IPS-NIHi7 (cell line): ENCODE data around the gene MED13.
A peak's percentile ranks its signal among the peaks of the same experiment; 100 is the strongest.

Experiments used
- DNase-seq: peaks from one replicate; pipeline ENCODE4 v3.0.0; 2012; ENCODE audit warnings: mixed read lengths; ENCODE audit errors: extremely low spot score

Gene MED13, protein sequence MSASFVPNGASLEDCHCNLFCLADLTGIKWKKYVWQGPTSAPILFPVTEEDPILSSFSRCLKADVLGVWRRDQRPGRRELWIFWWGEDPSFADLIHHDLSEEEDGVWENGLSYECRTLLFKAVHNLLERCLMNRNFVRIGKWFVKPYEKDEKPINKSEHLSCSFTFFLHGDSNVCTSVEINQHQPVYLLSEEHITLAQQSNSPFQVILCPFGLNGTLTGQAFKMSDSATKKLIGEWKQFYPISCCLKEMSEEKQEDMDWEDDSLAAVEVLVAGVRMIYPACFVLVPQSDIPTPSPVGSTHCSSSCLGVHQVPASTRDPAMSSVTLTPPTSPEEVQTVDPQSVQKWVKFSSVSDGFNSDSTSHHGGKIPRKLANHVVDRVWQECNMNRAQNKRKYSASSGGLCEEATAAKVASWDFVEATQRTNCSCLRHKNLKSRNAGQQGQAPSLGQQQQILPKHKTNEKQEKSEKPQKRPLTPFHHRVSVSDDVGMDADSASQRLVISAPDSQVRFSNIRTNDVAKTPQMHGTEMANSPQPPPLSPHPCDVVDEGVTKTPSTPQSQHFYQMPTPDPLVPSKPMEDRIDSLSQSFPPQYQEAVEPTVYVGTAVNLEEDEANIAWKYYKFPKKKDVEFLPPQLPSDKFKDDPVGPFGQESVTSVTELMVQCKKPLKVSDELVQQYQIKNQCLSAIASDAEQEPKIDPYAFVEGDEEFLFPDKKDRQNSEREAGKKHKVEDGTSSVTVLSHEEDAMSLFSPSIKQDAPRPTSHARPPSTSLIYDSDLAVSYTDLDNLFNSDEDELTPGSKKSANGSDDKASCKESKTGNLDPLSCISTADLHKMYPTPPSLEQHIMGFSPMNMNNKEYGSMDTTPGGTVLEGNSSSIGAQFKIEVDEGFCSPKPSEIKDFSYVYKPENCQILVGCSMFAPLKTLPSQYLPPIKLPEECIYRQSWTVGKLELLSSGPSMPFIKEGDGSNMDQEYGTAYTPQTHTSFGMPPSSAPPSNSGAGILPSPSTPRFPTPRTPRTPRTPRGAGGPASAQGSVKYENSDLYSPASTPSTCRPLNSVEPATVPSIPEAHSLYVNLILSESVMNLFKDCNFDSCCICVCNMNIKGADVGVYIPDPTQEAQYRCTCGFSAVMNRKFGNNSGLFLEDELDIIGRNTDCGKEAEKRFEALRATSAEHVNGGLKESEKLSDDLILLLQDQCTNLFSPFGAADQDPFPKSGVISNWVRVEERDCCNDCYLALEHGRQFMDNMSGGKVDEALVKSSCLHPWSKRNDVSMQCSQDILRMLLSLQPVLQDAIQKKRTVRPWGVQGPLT (N-terminal part only)

GRCh38 chr17:62064791-62065563 lies at the start of gene MED13:
TSS of gene MED13 (minus strand) at chr17:62065278. CDS start at chr17:62065205, 73 bp downstream.
- peak; percentile 62 for DNase-seq

- DNase-seq, result no peak
These were observed 47.2 kb upstream of the MED13 start for GRCh38 chr17:62112229-62112628.

GRCh38 chr17:62111562-62112171 lies 46.6 kb upstream of the MED13 start:
- no peak for DNase-seq

- no peak for DNase-seq
These were observed 45.9 kb upstream of the MED13 start for GRCh38 chr17:62110923-62111484.

DNA sequence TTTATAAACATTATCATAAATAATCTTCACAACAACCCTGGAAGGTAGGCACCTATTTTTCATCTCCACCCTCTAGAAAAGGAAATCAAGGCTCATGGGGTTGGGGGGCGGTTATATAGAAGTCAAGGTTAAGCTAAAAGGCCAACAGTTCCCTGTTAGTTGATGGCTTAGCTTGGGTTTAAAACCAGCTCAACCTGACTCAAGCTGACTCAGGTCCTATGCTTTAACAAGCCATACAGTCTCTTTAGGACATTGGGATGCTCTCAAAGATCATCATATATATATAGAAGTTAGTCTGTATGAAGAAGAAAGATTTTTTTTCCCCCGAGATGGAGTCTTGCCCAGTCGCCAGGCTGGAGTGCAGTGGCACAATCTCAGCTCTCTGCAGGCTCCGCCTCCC lies 44.8 kb upstream of the MED13 start:
- DNase-seq, result no peak

DNA sequence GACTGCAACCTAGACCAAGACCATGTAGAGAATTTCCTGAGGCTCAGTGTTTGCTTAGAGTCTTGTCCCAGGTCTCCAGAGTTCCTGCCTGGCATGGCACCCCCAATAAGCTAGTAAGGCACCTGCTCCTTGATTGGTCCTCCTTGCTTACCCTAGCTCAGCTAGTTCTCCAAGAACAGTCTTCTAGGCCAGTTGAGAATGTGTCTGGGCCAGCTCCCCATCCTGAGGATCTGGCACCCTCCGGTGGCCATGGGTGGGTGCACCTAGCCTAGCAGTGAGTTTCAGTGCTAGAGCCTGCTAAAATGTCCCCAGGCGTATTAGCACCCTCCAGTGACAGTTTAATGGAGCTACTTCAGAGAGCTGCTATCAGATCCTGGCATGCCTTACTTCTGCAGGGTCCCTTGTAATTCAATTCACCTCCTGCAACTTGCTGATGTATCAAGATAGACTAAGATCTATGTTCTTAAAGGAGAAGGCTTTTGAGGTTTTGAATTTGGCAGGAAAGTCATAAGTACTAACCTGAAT lies 44.4 kb upstream of the MED13 start:
- peak; percentile 87 for DNase-seq

DNA sequence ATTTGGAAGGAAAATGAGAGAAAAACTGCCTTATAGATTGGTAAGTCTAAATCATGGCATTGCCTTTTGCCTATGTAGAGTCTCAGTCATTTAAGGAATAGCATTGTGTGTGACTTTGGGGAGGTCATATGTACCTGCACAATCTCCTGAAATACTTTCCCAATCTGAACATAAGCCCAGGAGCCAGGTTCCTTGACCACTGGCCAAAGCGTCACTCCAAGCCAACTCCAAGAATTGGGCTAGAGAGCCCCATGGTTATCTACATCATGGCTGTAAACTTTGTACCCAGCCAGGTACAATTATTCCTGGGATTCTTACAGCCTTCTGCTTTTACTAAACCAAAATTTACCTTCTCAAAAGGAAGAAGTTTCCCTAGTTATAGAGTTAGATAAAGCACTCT lies 40.8 kb upstream of the MED13 start:
- DNase-seq, result no peak

DNA sequence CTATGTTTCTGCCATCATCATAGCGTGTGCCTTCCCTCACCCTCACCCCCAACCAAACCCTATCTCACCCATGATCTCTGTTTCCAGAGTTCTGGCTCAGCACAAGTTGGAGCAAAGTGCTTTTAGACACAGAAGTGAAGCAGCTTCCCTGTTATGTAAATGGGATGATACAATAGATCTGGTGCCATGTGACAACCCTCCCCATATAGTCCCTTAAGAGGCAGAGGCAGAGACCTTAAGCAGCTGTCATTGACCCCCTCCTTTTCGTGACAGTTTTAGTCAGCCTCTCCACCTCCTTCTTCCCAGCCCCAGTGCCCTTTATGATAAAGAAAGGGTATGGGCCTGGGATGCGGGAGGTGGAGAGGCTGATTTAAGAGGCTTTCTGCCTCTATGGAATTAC lies 40.3 kb upstream of the MED13 start:
- no peak for DNase-seq

GRCh38 chr17:62101515-62101914 lies 36.4 kb upstream of the MED13 start:
- no peak for DNase-seq

- DNase-seq, result no peak
These were observed 36.0 kb upstream of the MED13 start for GRCh38 chr17:62101090-62101489.

GRCh38 chr17:62100055-62100454 lies 35.0 kb upstream of the MED13 start:
- no peak for DNase-seq

- no peak for DNase-seq
These were observed 34.5 kb upstream of the MED13 start for GRCh38 chr17:62099532-62099931.

- no peak for DNase-seq
These were observed 33.6 kb upstream of the MED13 start for GRCh38 chr17:62098623-62099231.

GRCh38 chr17:62096401-62096670 lies 31.3 kb upstream of the MED13 start:
- DNase-seq, result no peak

GRCh38 chr17:62094175-62094574 lies 29.1 kb upstream of the MED13 start:
- DNase-seq, result no peak

DNA sequence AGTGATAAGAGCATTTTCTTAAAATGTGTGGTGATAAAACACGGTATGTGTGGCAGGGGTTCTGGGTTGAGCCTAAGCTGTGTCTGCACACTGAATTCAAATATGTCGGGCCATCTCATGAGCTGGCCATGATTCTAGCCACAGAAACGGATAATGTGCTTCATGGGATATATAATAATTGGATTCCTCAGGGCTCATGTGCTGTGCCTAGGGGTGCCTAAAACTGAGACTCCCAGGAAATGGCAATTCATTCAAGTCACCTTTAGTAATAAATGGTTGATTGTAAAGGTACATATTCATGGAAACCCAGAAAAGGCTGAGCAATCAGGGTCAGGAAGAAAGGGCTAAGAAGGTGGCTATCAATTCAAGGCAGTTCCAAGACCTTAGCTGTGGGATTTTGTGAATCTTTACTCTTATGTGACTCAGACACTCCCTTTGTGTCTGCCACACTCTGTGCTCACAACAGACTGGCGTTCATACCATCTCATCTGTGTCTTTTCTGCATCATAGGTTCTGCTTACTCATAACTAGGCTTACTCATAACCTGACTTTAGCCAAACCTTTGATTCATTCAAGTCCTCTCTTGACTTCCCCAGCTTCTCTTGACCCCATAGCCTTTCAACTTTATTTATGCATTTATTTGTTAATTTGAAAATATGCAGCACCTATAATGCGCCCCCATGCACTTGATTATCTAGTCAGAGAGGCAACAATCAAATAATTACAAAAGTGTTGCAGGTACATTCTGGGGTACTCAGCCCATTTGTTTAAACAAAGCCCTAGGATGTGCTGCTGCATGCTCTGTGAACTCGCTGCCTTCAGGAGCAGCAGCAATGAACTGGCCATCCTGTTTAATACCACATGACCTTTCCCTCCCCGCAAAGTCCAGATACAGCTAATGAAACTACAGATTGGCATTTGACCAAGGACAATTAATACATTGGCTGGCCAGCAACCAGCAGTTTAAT lies 28.4 kb upstream of the MED13 start:
- no peak for DNase-seq

DNA sequence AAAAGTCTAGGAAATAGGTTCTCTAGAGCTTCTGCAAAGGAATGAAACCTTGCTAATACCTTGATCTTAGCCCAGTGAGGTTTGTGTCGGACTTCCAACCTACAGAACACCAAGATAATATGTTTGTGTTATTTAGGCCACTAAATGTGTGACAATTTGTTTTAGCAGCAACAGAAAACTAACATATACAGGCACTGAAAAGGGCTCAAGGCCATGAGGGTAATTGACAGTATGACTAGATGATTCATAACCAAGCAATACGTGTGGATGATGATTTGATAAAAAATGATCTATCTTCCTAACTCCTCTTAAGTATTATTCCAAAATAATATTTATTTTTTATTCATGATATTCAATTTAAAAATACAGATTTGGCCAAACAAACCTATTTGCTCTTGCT lies 27.7 kb upstream of the MED13 start:
- no peak for DNase-seq

GRCh38 chr17:62091804-62092203 lies 26.7 kb upstream of the MED13 start:
- no peak for DNase-seq

DNA sequence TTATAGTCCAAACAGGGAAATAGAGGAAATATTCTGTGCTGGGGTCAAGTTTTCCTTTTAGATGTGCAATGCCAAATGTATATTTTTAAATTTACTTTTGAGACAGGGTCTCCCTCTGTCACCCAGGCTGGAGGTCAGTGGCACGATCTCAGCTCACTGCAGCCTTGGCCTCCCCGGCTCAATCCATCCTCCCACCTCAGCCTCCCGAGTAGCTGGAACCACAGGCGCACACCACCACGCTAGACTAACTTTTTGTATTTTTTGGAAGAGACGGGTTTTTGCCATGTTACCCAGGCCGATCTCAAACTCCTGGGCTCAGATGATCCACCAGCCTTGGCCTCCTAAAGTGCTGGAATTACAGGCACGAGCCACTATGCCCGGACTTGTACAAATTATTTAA lies 25.8 kb upstream of the MED13 start:
- DNase-seq, result no peak
